IMR-90 (cell line): Measurements from ENCODE around the gene SNRK.

ENCODE experiments used
- FOS ChIP-seq: fragments of 150-350 bp; IDR thresholded peaks from 2 replicates; pipeline ENCODE4 v1.6.1; 2016; ENCODE audit warnings: low read depth, low read length
- MAFK ChIP-seq: IDR thresholded peaks from 2 replicates; pipeline ENCODE4 v1.6.1; 2012; ENCODE audit warnings: low read depth, low read length, improper control_type of control experiment
- MAZ ChIP-seq: IDR thresholded peaks from 2 replicates; pipeline ENCODE4 v1.6.1; 2012; ENCODE audit warnings: low read depth, mild to moderate bottlenecking, low read length, improper control_type of control experiment, moderate library complexity, borderline replicate concordance
- NFE2L2 ChIP-seq: fragments of 150-350 bp; IDR thresholded peaks from 2 replicates; pipeline ENCODE4 v1.6.1; 2016; ENCODE audit warnings: low read depth, mild to moderate bottlenecking, low read length
- POLR2A ChIP-seq: IDR thresholded peaks from 2 replicates; pipeline ENCODE4 v1.6.1; 2012; ENCODE audit warnings: mild to moderate bottlenecking, low read depth, low read length
- RAD21 ChIP-seq: IDR thresholded peaks from 2 replicates; pipeline ENCODE4 v1.6.1; 2012; ENCODE audit warnings: low read length, improper control_type of control experiment
- RFX5 ChIP-seq: IDR thresholded peaks from 2 replicates; pipeline ENCODE4 v1.8.0; 2012; ENCODE audit warnings: low read depth, mild to moderate bottlenecking, low read length, moderate library complexity
- TF ChIP-seq, protein P1 (sequence below): conservative IDR thresholded peaks from 2 replicates; pipeline ENCODE4 v1.5.1; 2012; ENCODE audit warnings: mild to moderate bottlenecking, low read depth, low read length, improper control_type of control experiment
- TF ChIP-seq, protein P2 (sequence below): fragments of 150-350 bp; IDR thresholded peaks from 2 replicates; pipeline ENCODE4 v1.6.1; 2016; ENCODE audit warnings: low read depth, mild to moderate bottlenecking, low read length, moderate library complexity, borderline replicate concordance
- TF ChIP-seq, protein P3 (sequence below): fragments of 150-350 bp; IDR thresholded peaks from 2 replicates; pipeline ENCODE4 v1.6.1; 2017; ENCODE audit warnings: mild to moderate bottlenecking, antibody characterized with exemption, low read length, low read depth

DNA sequence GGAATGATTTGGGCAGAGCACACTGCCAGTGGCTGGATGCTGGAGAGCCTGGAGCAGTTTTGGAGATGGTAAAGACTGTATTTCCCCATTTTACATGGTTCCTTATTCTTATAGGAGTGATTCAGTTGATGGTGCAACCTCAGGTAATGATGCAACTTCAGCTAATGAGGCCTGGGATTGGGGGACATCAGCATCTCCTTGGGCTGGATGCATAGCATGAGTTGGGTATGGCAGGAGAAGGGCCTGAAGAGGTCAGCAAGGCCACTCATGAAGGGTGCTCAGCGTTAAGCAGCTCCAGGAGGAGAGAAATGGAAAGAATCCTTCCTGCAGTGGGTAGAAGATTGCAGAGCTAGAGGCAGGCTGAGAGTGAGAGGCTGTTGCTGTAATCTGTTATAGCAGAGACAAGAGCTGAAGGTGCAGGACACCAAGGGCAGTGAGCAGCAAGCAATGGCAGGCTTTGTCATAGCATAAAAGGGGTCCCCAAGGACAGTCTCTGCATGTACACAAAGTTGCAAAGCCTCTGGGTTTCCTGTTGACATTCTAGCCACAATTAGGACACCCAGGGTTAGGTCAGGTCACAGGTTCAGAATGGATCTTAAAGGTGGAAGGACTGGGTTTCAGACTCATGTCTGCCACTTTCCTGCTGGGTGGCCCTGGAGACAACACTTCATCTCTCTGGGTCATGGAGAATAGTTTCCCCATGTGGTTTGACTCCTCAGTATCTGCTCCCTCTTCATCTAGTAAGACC, 29.5 kb upstream of the SNRK start:
- TF ChIP-seq, protein P1, sequence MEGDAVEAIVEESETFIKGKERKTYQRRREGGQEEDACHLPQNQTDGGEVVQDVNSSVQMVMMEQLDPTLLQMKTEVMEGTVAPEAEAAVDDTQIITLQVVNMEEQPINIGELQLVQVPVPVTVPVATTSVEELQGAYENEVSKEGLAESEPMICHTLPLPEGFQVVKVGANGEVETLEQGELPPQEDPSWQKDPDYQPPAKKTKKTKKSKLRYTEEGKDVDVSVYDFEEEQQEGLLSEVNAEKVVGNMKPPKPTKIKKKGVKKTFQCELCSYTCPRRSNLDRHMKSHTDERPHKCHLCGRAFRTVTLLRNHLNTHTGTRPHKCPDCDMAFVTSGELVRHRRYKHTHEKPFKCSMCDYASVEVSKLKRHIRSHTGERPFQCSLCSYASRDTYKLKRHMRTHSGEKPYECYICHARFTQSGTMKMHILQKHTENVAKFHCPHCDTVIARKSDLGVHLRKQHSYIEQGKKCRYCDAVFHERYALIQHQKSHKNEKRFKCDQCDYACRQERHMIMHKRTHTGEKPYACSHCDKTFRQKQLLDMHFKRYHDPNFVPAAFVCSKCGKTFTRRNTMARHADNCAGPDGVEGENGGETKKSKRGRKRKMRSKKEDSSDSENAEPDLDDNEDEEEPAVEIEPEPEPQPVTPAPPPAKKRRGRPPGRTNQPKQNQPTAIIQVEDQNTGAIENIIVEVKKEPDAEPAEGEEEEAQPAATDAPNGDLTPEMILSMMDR, result no peak
- TF ChIP-seq, protein P2, sequence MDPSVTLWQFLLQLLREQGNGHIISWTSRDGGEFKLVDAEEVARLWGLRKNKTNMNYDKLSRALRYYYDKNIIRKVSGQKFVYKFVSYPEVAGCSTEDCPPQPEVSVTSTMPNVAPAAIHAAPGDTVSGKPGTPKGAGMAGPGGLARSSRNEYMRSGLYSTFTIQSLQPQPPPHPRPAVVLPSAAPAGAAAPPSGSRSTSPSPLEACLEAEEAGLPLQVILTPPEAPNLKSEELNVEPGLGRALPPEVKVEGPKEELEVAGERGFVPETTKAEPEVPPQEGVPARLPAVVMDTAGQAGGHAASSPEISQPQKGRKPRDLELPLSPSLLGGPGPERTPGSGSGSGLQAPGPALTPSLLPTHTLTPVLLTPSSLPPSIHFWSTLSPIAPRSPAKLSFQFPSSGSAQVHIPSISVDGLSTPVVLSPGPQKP, result no peak
- no peak for TF ChIP-seq POLR2A
- TF ChIP-seq FOS, result no peak
- no peak for TF ChIP-seq MAFK
- TF ChIP-seq RAD21, result no peak
- TF ChIP-seq NFE2L2, result no peak
- TF ChIP-seq, protein P3, sequence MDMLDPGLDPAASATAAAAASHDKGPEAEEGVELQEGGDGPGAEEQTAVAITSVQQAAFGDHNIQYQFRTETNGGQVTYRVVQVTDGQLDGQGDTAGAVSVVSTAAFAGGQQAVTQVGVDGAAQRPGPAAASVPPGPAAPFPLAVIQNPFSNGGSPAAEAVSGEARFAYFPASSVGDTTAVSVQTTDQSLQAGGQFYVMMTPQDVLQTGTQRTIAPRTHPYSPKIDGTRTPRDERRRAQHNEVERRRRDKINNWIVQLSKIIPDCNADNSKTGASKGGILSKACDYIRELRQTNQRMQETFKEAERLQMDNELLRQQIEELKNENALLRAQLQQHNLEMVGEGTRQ, result no peak
- no peak for TF ChIP-seq RFX5
- TF ChIP-seq MAZ, result no peak
